GM18951 (cell line): ENCODE data around the gene TMEM131L.
"Not testable (repeated sequence)": the region's sequence is repeated elsewhere in the genome, so short reads cannot be mapped to it uniquely, and the experiment has no call there.

Source experiments
- POLR2A ChIP-seq: IDR thresholded peaks from 4 replicates; pipeline ENCODE4 v1.6.1; 2011; ENCODE audit warnings: mild to moderate bottlenecking; ENCODE audit not compliant: insufficient read length, insufficient read depth; ENCODE audit errors: extremely low read depth
- in situ Hi-C: fragments of 300-500 bp; cut with MboI; formaldehyde crosslinking; loops from one replicate; pipeline ENCODE4 v1.12.0; 2022; ENCODE audit warnings: low sequenced_read_pairs, mixed read lengths, inconsistent platforms; ENCODE audit not compliant: unreplicated experiment

TMEM131L gene

GRCh38 chr4:153432965-153433753 is 33.0 kb upstream of the TMEM131L start:
- TF ChIP-seq POLR2A: peak; percentile 51
- in situ Hi-C loops: loop anchor here (10.0 kb wide), 1 partner anchor 142 kb away; no protein-coding TSS in a partner anchor

- no peak for TF ChIP-seq POLR2A
- in situ Hi-C loops: loop anchor here (10.0 kb wide), 1 partner anchor 141 kb away; no protein-coding TSS in a partner anchor
Measured at GRCh38 chr4:153433754-153434105, 32.4 kb upstream of the TMEM131L start.

GRCh38 chr4:153434190-153434589 is 32.0 kb upstream of the TMEM131L start:
- in situ Hi-C loops: loop anchor here (10.0 kb wide), 1 partner anchor 141 kb away; no protein-coding TSS in a partner anchor
- no peak for TF ChIP-seq POLR2A

- in situ Hi-C loops: loop anchor here (10.0 kb wide), 1 partner anchor 136 kb away; no protein-coding TSS in a partner anchor
- TF ChIP-seq POLR2A: no peak
Measured at GRCh38 chr4:153438916-153439756, 27.0 kb upstream of the TMEM131L start.

GRCh38 chr4:153439831-153440230 is 26.3 kb upstream of the TMEM131L start:
- TF ChIP-seq POLR2A: no peak
- in situ Hi-C loops: loop anchor here (10.0 kb wide), 1 partner anchor 135 kb away; no protein-coding TSS in a partner anchor

- in situ Hi-C loops: no loop called here
- TF ChIP-seq POLR2A: no peak
Measured at GRCh38 chr4:153440475-153440874, 25.7 kb upstream of the TMEM131L start.

GRCh38 chr4:153447175-153447905 is 18.8 kb upstream of the TMEM131L start:
- in situ Hi-C loops: no loop called here
- TF ChIP-seq POLR2A: no peak

GRCh38 chr4:153448003-153448731 is 18.0 kb upstream of the TMEM131L start:
- no peak for TF ChIP-seq POLR2A
- in situ Hi-C loops: no loop called here

GRCh38 chr4:153449338-153449737 is 16.8 kb upstream of the TMEM131L start:
- no peak for TF ChIP-seq POLR2A
- in situ Hi-C loops: no loop called here

GRCh38 chr4:153450544-153450917 is 15.6 kb upstream of the TMEM131L start:
- in situ Hi-C loops: no loop called here
- TF ChIP-seq POLR2A: no peak

- in situ Hi-C loops: not testable (repeated sequence)
Measured at GRCh38 chr4:153451145-153451544, 15.0 kb upstream of the TMEM131L start.

- TF ChIP-seq POLR2A: no peak
- in situ Hi-C loops: no loop called here
Measured at GRCh38 chr4:153451911-153452657, 14.1 kb upstream of the TMEM131L start.
